22Rv1 (cell line): Measurements from ENCODE around the gene FBXO46.

Experiments
- H3K27ac ChIP-seq: fragments of 450-650 bp; 2 replicates; pipeline ENCODE4 v1.5.1; 2017
- ZFX ChIP-seq: fragments of 450-650 bp; IDR thresholded peaks from 2 replicates; pipeline ENCODE4 v1.6.1; 2017; ENCODE audit warnings: antibody characterized with exemption, borderline replicate concordance
- TF ChIP-seq, protein P1 (sequence below): fragments of 450-650 bp; IDR thresholded peaks from 2 replicates; pipeline ENCODE4 v1.5.1; 2017; ENCODE audit warnings: mild to moderate bottlenecking

FBXO46 gene

GRCh38 chr19:45773384-45773783, 42.7 kb upstream of the FBXO46 start:
- TF ChIP-seq ZFX, result no peak
- TF ChIP-seq, protein P1, sequence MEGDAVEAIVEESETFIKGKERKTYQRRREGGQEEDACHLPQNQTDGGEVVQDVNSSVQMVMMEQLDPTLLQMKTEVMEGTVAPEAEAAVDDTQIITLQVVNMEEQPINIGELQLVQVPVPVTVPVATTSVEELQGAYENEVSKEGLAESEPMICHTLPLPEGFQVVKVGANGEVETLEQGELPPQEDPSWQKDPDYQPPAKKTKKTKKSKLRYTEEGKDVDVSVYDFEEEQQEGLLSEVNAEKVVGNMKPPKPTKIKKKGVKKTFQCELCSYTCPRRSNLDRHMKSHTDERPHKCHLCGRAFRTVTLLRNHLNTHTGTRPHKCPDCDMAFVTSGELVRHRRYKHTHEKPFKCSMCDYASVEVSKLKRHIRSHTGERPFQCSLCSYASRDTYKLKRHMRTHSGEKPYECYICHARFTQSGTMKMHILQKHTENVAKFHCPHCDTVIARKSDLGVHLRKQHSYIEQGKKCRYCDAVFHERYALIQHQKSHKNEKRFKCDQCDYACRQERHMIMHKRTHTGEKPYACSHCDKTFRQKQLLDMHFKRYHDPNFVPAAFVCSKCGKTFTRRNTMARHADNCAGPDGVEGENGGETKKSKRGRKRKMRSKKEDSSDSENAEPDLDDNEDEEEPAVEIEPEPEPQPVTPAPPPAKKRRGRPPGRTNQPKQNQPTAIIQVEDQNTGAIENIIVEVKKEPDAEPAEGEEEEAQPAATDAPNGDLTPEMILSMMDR, result no peak
- H3K27ac ChIP-seq, result peak overlapping the region; percentile 96; the same call in 1 of the 2 replicates

DNA sequence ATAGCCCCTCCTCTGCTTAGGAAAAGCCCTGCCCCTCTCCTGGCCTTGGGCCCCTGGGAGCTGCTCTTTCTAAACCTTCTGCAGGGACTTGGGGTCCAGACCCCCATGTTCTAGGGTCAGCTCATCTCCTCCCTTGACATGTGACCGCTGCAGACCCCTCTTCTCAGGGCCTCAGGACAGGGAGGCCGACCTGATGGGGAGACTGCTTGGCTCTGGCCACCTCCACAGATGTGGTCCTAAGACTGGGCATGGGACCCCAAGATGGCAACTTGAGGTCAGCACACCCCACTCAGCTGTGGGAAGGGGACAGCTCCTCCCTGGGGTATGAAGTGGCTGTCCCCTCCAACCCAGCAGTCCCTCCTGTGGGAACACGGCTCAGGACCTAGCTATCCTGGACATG, 42.2 kb upstream of the FBXO46 start:
- TF ChIP-seq, protein P1, result no peak
- TF ChIP-seq ZFX, result no peak
- H3K27ac ChIP-seq, result peak overlapping the region; percentile 96

GRCh38 chr19:45772130-45772840, 41.6 kb upstream of the FBXO46 start:
- no peak for TF ChIP-seq ZFX
- TF ChIP-seq, protein P1, result no peak
- H3K27ac ChIP-seq, result peak overlapping the region; percentile 96

GRCh38 chr19:45771311-45771933, 40.7 kb upstream of the FBXO46 start:
- peak overlapping the region; percentile 96 for H3K27ac ChIP-seq
- TF ChIP-seq, protein P1, result no peak
- no peak for TF ChIP-seq ZFX

- no peak for TF ChIP-seq ZFX
- TF ChIP-seq, protein P1, result peak; percentile 92
- H3K27ac ChIP-seq, result peak overlapping the region; percentile 96
These were observed 39.8 kb upstream of the FBXO46 start for GRCh38 chr19:45770192-45771101.

DNA sequence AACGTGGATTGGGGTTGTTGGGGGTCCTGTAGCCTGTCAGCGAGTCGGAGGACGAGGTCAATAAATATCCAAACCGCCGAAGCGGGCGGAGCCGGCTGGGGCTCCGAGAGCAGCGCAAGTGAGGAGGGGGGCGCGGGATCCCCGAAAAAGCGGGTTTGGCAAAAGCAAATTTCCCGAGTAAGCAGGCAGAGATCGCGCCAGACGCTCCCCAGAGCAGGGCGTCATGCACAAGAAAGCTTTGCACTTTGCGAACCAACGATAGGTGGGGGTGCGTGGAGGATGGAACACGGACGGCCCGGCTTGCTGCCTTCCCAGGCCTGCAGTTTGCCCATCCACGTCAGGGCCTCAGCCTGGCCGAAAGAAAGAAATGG, 39.1 kb upstream of the FBXO46 start:
- H3K27ac ChIP-seq, result peak overlapping the region; percentile 96
- TF ChIP-seq, protein P1, result no peak
- TF ChIP-seq ZFX, result no peak
